Astrocyte (in vitro differentiated cells and primary cell): ENCODE measurements around the gene SGCA.

ENCODE experiments used
- CTCF ChIP-seq: IDR thresholded peaks from 2 replicates; pipeline ENCODE4 v1.5.1; 2011; ENCODE audit warnings: low read depth, mild to moderate bottlenecking, inconsistent platforms, low read length, moderate library complexity; ENCODE audit not compliant: insufficient read depth
- EZH2 ChIP-seq: IDR thresholded peaks from 2 replicates; pipeline ENCODE4 v1.6.1; 2012; ENCODE audit warnings: mild to moderate bottlenecking, low read length, inconsistent platforms; ENCODE audit not compliant: insufficient read depth

GRCh38 chr17:50200457-50201275 is 34.9 kb downstream of the SGCA start:
- TF ChIP-seq CTCF = peak; percentile 73
- no peak for TF ChIP-seq EZH2
